Gastrocnemius medialis (tissue), 4 donors: ENCODE results near the gene CLIP4.

Experiments
- CTCF ChIP-seq, 5 experiments: fragments of 450-650 bp in 3 of 5; fragments of 200-600 bp in 2 of 5; sonication (generic) in 2 of 5; IDR thresholded peaks in 4 of 5; conservative IDR thresholded peaks in 1 of 5; 1 replicate in 4 of 5; 2 replicates in 1 of 5; pipeline ENCODE4 v1.5.1; 2016 to 2019; ENCODE audit warnings: antibody characterized with exemption in 5 of 5, mild to moderate bottlenecking in 3 of 5, moderate library complexity in 3 of 5
- POLR2A ChIP-seq, 2 donors: fragments of 450-650 bp; IDR thresholded peaks; one replicate each; pipeline ENCODE4 v1.6.1; 2017; ENCODE audit warnings: antibody characterized with exemption in 2 of 2, mild to moderate bottlenecking in 2 of 2, moderate library complexity in 2 of 2

DNA sequence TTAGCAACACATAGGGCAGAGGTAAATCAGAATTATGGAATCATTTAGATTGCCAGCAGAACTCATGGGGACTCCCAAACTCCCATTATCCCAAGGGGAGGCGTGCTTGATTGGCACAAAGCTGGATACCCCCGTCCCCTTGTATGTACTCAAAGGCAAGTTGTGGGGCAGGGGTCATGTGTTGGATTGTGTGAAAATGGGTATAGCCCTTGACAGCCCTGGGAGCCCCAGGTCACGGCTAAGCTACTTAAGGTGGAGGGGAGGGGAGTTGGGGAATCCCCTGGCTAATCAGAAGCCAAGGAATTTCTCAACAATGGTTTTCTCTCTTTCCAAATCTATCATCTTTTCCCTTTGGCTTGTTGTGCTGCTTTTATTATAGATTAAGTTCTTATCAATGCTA is 32.7 kb downstream of the CLIP4 start:
- TF ChIP-seq CTCF (IDR thresholded peaks at IDR 0.05 in 4 of 5, conservative IDR thresholded peaks at IDR 0.05 in 1 of 5) (no peak), POLR2A (IDR thresholded peaks at IDR 0.05) (no peak)
